CD4-positive, alpha-beta T cell treated with Interleukin-1 beta for 1 hour (primary cell): ENCODE results near the gene GABRB3.

Experiments used
- DNase-seq, 2 donors: peaks; one replicate each; pipeline ENCODE4 v3.0.0-alpha.2; 2020 to 2022

Gene GABRB3

GRCh38 chr15:26531489-26531888, 241.4 kb downstream of the GABRB3 start:
- no peak for DNase-seq

DNA sequence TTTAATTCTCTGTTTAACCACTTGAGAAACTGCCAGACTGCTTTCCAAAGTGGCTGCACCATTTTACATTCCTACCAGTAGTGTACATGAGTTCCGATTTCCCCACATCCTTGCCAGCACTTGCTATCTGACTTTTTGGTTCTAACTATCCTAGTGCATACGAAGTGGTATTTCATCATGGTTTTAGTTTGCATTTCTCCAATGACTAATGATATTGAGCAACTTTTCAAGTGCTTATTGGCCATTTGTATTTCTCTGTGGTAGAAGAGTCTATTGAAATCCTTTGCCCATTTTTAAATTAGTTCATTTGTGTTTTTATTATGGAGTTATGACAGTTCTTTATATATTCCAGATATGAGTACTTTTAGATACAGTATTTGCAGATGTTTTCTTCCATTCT, 247.8 kb downstream of the GABRB3 start:
- no peak for DNase-seq

DNA sequence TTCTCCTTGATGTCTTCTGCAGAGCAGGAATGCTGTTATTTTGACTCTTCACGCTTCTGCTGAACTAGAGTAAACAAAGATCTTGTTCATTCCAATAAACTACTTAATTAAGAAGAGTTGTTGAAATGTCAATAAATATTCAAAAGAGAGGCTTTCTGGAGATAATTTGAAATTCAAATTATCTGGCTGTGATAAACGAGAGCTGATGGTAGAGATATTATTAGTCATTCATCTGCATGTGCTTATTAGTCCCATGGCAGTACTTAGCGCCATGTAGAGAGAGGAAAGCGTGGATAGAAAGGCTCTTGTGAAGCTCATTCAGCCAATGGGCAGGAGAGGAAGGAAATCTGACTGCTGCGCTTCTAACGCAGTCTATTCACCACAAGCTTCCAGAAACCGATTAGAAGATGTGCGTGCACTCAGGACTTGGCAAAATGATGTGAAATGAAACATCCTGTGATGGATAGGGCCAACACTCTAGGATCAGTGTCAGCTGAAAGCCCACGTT, 251.1 kb downstream of the GABRB3 start:
- no peak for DNase-seq

DNA sequence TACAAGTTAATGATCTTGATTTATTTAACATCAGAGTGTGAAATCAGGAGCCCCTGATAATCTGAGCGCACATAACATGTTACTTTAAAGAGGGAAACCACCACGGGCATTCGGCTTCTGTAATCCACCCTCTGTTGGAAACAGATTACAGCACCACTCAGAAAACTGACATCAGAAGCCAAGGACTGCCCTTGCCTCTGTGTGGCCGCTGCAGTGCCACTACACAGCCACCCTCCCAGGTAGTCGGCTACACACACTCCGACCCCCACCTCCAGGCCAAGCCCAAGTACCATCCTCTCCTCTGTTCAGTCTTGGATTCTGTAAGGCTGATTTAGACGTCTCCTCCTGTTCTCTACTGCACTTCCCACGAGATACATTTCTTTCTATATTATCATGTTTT, 251.7 kb downstream of the GABRB3 start:
- DNase-seq = no peak

DNA sequence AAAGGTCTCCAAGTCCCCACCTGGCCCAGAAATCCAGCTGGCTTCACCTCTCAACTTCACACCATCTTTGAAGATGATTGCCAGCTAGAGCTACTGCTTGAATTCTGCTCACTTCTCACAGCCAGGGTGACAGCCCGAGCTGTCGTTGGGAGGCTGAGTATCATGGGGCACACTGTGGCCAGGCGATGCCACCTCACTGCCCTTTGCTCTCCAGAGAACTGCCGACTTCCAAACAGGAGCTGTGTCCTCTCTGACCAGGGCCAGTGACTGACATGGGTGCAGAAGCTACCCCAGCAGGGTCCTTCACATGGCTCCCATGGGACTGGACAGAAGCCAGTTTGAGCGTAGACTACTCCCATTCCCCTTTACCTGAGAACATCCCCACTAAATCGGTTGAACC, 254.0 kb downstream of the GABRB3 start:
- no peak for DNase-seq

DNA sequence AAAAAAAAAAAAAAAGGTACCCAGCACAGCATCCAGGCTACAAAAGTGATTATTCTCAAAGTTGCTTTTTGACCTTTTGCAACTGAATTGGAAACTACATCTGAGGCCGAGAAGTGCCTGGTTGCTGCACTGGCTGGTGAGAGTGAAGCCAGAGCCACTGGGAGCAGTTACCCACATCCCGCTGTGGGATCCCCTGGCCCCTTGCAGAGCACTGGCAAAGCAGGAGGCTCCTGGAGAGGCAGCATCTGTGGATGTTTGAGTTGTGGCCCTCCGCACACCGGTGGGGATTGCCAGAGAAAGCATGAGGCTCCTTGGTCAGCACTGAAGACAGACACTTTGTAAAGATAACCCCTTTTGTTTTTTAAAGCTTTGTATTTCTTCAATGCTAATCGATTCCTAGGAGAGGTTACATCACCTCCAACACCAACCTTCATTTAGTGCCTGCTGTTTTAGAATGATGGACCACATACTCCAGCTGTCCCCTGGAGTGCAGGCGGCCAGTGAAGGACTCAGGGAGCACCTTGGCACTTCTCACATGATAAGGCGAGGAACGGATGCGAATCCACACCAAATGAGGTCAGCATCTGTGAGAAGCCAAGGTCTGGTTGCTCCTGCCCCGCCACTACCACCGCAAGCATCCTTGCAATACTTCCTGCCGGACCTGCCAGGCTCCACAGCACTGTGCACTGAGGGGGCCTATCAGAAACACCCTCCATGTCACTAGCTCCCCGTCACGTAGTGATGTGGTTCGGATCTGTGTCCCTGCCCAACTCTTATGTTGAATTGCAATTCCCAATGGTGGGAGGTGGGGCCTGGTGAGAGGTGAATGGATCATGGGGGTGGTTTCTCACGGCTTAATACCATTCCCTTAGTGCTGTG, 256.5 kb downstream of the GABRB3 start:
- DNase-seq = no peak

GRCh38 chr15:26504009-26504408, 268.9 kb downstream of the GABRB3 start:
- no peak for DNase-seq
